ENCODE data around the gene TEX11. TPM values are rescaled to one million over a fixed set of nuclear protein-coding genes. Genes with fewer than 3 reads are reported as not detected.

The TEX11 gene
- total RNA-seq, 1 donor from 2014 or later: not detected

- Histone ChIP-seq H3K27ac (no peak overlapping the region), H3K9me3 (no peaks in the 10 kb centered on the region), H3K27me3 (no peaks in the 10 kb centered on the region), H3K36me3 (no peaks in the 10 kb centered on the region), H3K4me1 (peaks cover 2% of the 10 kb centered on the region), H3K4me3 (no peak overlapping the region)
- intact Hi-C loops (cut with DNase I): no loop called here
- TF ChIP-seq POLR2A (IDR thresholded peaks at IDR 0.05) (no peak), CTCF (IDR thresholded peaks at IDR 0.05) (no peak), POLR2AphosphoS5 (IDR thresholded peaks at IDR 0.05; ENCODE audit: insufficient read depth in 1 of 2, low read depth in 1 of 2) (no peak)
- no peak for DNase-seq (ENCODE audit: extremely low spot score in 2 of 2)
Observed at GRCh38 chrX:70485466-70485865, 423.0 kb downstream of the TEX11 start.

DNA sequence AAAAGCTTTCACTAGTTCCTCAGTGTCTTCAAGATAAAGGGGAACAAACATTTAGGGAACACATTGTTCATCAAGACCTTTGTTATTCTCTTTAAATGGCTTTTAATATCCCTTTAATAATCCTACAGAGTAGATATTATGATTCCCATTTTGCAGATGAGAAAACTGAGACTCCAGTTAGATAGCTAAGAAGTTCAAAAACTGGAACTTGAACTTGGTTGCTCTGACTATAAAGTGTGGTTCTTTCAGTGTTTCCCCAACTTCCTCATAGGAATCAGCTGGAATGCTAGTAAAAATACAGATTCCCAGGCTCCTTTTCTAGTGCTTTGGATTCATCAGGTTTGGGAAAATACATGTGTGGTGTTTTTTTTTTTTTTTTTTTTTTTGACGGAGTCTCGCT lies 426.2 kb downstream of the TEX11 start:
- Histone ChIP-seq H3K4me3 (no peak overlapping the region), H3K27me3 (no peaks in the 10 kb centered on the region), H3K4me1 (peaks cover 31% of the 10 kb centered on the region), H3K36me3 (no peaks in the 10 kb centered on the region), H3K9me3 (no peaks in the 10 kb centered on the region), H3K27ac (no peak overlapping the region)
- intact Hi-C loops (cut with DNase I): no loop called here
- TF ChIP-seq CTCF (IDR thresholded peaks at IDR 0.05) (no peak), POLR2AphosphoS5 (IDR thresholded peaks at IDR 0.05; ENCODE audit: insufficient read depth in 1 of 2, low read depth in 1 of 2) (no peak), POLR2A (IDR thresholded peaks at IDR 0.05) (no peak)
- DNase-seq (ENCODE audit: extremely low spot score in 2 of 2): no peak

- no peak overlapping the region for H3K27ac ChIP-seq
- no peaks in the 10 kb centered on the region for H3K27me3 ChIP-seq
- intact Hi-C loops (cut with DNase I): no loop called here
- DNase-seq (ENCODE audit: extremely low spot score in 2 of 2): no peak
- peaks cover 31% of the 10 kb centered on the region for H3K4me1 ChIP-seq
- no peaks in the 10 kb centered on the region for H3K9me3 ChIP-seq
- H3K36me3 ChIP-seq: no peaks in the 10 kb centered on the region
- TF ChIP-seq POLR2A (IDR thresholded peaks at IDR 0.05) (no peak), POLR2AphosphoS5 (IDR thresholded peaks at IDR 0.05; ENCODE audit: insufficient read depth in 1 of 2, low read depth in 1 of 2) (no peak), CTCF (IDR thresholded peaks at IDR 0.05) (no peak)
- no peak overlapping the region for H3K4me3 ChIP-seq
Observed at GRCh38 chrX:70481471-70482270, 426.8 kb downstream of the TEX11 start.

DNA sequence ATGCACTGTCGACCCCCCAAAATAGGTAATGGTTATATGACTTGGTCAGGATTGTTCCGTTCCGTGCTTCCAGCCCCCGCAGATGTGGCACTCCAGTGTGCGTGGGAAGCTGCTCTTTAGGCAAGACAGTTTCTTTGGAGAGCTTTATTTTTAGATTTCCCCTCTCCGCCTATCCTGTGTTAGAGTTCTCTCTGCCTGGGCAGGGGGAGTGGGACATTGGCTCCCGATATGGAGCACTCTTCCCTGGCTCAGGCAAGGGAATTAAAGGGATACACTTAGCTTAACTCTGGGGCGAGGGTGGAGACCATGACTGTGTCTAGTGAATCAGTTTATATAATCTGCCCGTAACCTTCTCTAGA lies 427.9 kb downstream of the TEX11 start:
- H3K36me3 ChIP-seq: no peaks in the 10 kb centered on the region
- no peaks in the 10 kb centered on the region for H3K9me3 ChIP-seq
- no peak overlapping the region for H3K4me3 ChIP-seq
- TF ChIP-seq POLR2AphosphoS5 (IDR thresholded peaks at IDR 0.05; ENCODE audit: insufficient read depth in 1 of 2, low read depth in 1 of 2) (peak in 1 of 2 donors; percentile 6), CTCF (IDR thresholded peaks at IDR 0.05) (no peak), POLR2A (IDR thresholded peaks at IDR 0.05) (no peak)
- DNase-seq (ENCODE audit: extremely low spot score in 2 of 2): no peak
- no peaks in the 10 kb centered on the region for H3K27me3 ChIP-seq
- H3K4me1 ChIP-seq: peaks cover 31% of the 10 kb centered on the region
- intact Hi-C loops (cut with DNase I): no loop called here
- H3K27ac ChIP-seq: peak overlapping the region; percentile 56

GRCh38 chrX:70479922-70480659 lies 428.4 kb downstream of the TEX11 start:
- no peaks in the 10 kb centered on the region for H3K36me3 ChIP-seq
- no peak overlapping the region for H3K4me3 ChIP-seq
- H3K4me1 ChIP-seq: peaks cover 31% of the 10 kb centered on the region
- no peak for DNase-seq (ENCODE audit: extremely low spot score in 2 of 2)
- TF ChIP-seq POLR2AphosphoS5 (IDR thresholded peaks at IDR 0.05; ENCODE audit: insufficient read depth in 1 of 2, low read depth in 1 of 2): no peak
- TF ChIP-seq CTCF (IDR thresholded peaks at IDR 0.05): no peak
- TF ChIP-seq POLR2A (IDR thresholded peaks at IDR 0.05): no peak
- H3K9me3 ChIP-seq: no peaks in the 10 kb centered on the region
- H3K27ac ChIP-seq: peak overlapping the region; percentile 56
- H3K27me3 ChIP-seq: no peaks in the 10 kb centered on the region
- intact Hi-C loops (cut with DNase I): no loop called here

Measured in vagina (tissue), 2 donors.